Endothelial cell of umbilical vein (primary cell): ENCODE data around the gene SPECC1L.

Experiments
- EZH2 ChIP-seq: IDR thresholded peaks from 2 replicates; pipeline ENCODE4 v1.6.1; 2012; ENCODE audit warnings: borderline replicate concordance, low read depth, mild to moderate bottlenecking, moderate library complexity, low read length, inconsistent platforms; ENCODE audit not compliant: severe bottlenecking
- POLR2AphosphoS5 ChIP-seq: IDR thresholded peaks from 2 replicates; pipeline ENCODE4 v1.6.1; 2012; ENCODE audit warnings: low read depth, mild to moderate bottlenecking, control low read depth, low read length, moderate library complexity; ENCODE audit not compliant: insufficient read depth
- TF ChIP-seq, protein P1 (sequence below), 2 donors: IDR thresholded peaks; 1 replicate in 1 of 2; 2 replicates in 1 of 2; pipeline ENCODE4 v1.5.1; 2011; ENCODE audit warnings: low read length in 2 of 2, mild to moderate bottlenecking in 2 of 2, moderate library complexity in 2 of 2, control low read depth in 1 of 2, inconsistent platforms in 1 of 2, low read depth in 1 of 2; ENCODE audit not compliant: insufficient read depth in 1 of 2; ENCODE audit errors: extremely low read depth in 1 of 2

- TF ChIP-seq, protein P1, sequence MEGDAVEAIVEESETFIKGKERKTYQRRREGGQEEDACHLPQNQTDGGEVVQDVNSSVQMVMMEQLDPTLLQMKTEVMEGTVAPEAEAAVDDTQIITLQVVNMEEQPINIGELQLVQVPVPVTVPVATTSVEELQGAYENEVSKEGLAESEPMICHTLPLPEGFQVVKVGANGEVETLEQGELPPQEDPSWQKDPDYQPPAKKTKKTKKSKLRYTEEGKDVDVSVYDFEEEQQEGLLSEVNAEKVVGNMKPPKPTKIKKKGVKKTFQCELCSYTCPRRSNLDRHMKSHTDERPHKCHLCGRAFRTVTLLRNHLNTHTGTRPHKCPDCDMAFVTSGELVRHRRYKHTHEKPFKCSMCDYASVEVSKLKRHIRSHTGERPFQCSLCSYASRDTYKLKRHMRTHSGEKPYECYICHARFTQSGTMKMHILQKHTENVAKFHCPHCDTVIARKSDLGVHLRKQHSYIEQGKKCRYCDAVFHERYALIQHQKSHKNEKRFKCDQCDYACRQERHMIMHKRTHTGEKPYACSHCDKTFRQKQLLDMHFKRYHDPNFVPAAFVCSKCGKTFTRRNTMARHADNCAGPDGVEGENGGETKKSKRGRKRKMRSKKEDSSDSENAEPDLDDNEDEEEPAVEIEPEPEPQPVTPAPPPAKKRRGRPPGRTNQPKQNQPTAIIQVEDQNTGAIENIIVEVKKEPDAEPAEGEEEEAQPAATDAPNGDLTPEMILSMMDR (IDR thresholded peaks at IDR 0.05; ENCODE audit: extremely low read depth in 1 of 2, insufficient read depth in 1 of 2, low read depth in 1 of 2, low read length in 2 of 2), result no peak
- TF ChIP-seq POLR2AphosphoS5, result no peak
- TF ChIP-seq EZH2, result no peak
These were observed 157.0 kb downstream of the SPECC1L start, which contains the start of gene ADORA2A for GRCh38 chr22:24427500-24428164.
